NT2/D1 (cell line): ENCODE results near the gene SLC46A2.

ENCODE experiments used
- DNase-seq: peaks from one replicate; pipeline ENCODE4 v3.0.0-alpha.2; 2011; ENCODE audit warnings: low read depth, low spot score
- H3K27me3 ChIP-seq: 2 replicates; pipeline ENCODE4 v1.6.0; 2011; ENCODE audit warnings: mild to moderate bottlenecking; ENCODE audit not compliant: insufficient read length, insufficient read depth
- H3K36me3 ChIP-seq: 2 replicates; pipeline ENCODE4 v1.6.1; 2011; ENCODE audit warnings: mild to moderate bottlenecking, low read length, mixed read lengths; ENCODE audit not compliant: insufficient read depth, insufficient read length
- H3K4me1 ChIP-seq: 2 replicates; pipeline ENCODE4 v1.5.1; 2011; ENCODE audit not compliant: insufficient read depth, insufficient read length
- H3K4me3 ChIP-seq: 2 replicates; pipeline ENCODE4 v1.5.1; 2011; ENCODE audit warnings: low read depth; ENCODE audit not compliant: insufficient read length
- H3K9ac ChIP-seq: 2 replicates; pipeline ENCODE4 v1.6.0; 2011; ENCODE audit warnings: low read depth; ENCODE audit not compliant: insufficient read length
- H3K9me3 ChIP-seq: 2 replicates; pipeline ENCODE4 v1.5.1; 2011; ENCODE audit warnings: mild to moderate bottlenecking, low read length; ENCODE audit not compliant: insufficient read depth
- SUZ12 ChIP-seq: IDR thresholded peaks from 2 replicates; pipeline ENCODE4 v1.6.1; 2011; ENCODE audit not compliant: insufficient read length, insufficient read depth; ENCODE audit errors: extremely low read depth
- YY1 ChIP-seq: IDR thresholded peaks from 2 replicates; pipeline ENCODE4 v1.6.1; 2011; ENCODE audit not compliant: insufficient read length, insufficient read depth
- ZNF274 ChIP-seq: IDR thresholded peaks from 2 replicates; pipeline ENCODE4 v1.6.1; 2011; ENCODE audit warnings: mild to moderate bottlenecking, low read depth, low read length

SLC46A2 gene

GRCh38 chr9:112858625-112859147, 32.0 kb downstream of the SLC46A2 start:
- Histone ChIP-seq H3K4me3 (no peak overlapping the region), H3K36me3 (peaks cover 10% of the 10 kb centered on the region), H3K9ac (no peak overlapping the region), H3K4me1 (peaks cover 2% of the 10 kb centered on the region), H3K27me3 (no peaks in the 10 kb centered on the region), H3K9me3 (no peaks in the 10 kb centered on the region)
- TF ChIP-seq SUZ12 (no peak), ZNF274 (no peak), YY1 (no peak)
- no peak for DNase-seq

- Histone ChIP-seq H3K4me3 (no peak overlapping the region), H3K36me3 (peaks cover 11% of the 10 kb centered on the region), H3K27me3 (no peaks in the 10 kb centered on the region), H3K4me1 (peaks cover 2% of the 10 kb centered on the region), H3K9me3 (no peaks in the 10 kb centered on the region), H3K9ac (no peak overlapping the region)
- DNase-seq = no peak
- TF ChIP-seq ZNF274 (no peak), YY1 (no peak), SUZ12 (no peak)
Measured at GRCh38 chr9:112858005-112858404, 32.7 kb downstream of the SLC46A2 start.

GRCh38 chr9:112856843-112857242, 33.8 kb downstream of the SLC46A2 start:
- H3K9ac ChIP-seq = no peak overlapping the region

DNA sequence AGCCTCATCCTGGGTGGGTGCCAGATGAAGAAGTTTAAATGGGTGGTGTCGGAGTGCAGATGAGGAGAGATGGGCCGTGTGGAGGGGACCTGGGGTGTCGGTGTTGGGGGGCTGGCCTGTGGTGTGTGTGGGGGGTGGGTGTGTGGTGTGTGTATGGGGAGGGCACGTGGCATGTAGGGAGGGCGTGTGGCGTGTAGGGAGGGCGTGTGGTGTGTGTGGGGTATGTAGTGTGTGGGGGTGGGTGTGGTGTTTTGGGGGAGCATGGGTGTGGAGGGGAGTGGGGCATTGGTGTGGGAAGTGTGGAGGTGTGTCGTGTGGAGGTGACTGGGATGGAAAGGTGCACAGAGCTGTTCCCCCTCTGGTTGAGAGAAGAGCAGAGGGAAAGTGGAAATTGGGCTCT, 34.5 kb downstream of the SLC46A2 start:
- peaks cover 20% of the 10 kb centered on the region for H3K36me3 ChIP-seq
- peaks cover 2% of the 10 kb centered on the region for H3K4me1 ChIP-seq
- no peak for DNase-seq
- H3K9ac ChIP-seq = no peak overlapping the region
- no peaks in the 10 kb centered on the region for H3K9me3 ChIP-seq
- H3K4me3 ChIP-seq = no peak overlapping the region
- TF ChIP-seq SUZ12 = no peak
- no peak for TF ChIP-seq ZNF274
- no peak for TF ChIP-seq YY1
- no peaks in the 10 kb centered on the region for H3K27me3 ChIP-seq

More at GRCh38 chr9:112856843-112857242, 33.8 kb downstream of the SLC46A2 start:
- H3K4me1 ChIP-seq = peaks cover 2% of the 10 kb centered on the region
- H3K27me3 ChIP-seq = no peaks in the 10 kb centered on the region
- no peak for DNase-seq
- no peak overlapping the region for H3K4me3 ChIP-seq
- H3K9me3 ChIP-seq = no peaks in the 10 kb centered on the region
- TF ChIP-seq SUZ12 (no peak), YY1 (no peak), ZNF274 (no peak)
- peaks cover 18% of the 10 kb centered on the region for H3K36me3 ChIP-seq

GRCh38 chr9:112854657-112855056, 36.0 kb downstream of the SLC46A2 start:
- no peaks in the 10 kb centered on the region for H3K27me3 ChIP-seq
- no peaks in the 10 kb centered on the region for H3K9me3 ChIP-seq
- no peak overlapping the region for H3K4me3 ChIP-seq
- H3K36me3 ChIP-seq = peaks cover 27% of the 10 kb centered on the region
- H3K4me1 ChIP-seq = peaks cover 2% of the 10 kb centered on the region
- no peak for DNase-seq
- TF ChIP-seq SUZ12 = no peak
- TF ChIP-seq ZNF274 = no peak
- no peak for TF ChIP-seq YY1
- no peak overlapping the region for H3K9ac ChIP-seq

DNA sequence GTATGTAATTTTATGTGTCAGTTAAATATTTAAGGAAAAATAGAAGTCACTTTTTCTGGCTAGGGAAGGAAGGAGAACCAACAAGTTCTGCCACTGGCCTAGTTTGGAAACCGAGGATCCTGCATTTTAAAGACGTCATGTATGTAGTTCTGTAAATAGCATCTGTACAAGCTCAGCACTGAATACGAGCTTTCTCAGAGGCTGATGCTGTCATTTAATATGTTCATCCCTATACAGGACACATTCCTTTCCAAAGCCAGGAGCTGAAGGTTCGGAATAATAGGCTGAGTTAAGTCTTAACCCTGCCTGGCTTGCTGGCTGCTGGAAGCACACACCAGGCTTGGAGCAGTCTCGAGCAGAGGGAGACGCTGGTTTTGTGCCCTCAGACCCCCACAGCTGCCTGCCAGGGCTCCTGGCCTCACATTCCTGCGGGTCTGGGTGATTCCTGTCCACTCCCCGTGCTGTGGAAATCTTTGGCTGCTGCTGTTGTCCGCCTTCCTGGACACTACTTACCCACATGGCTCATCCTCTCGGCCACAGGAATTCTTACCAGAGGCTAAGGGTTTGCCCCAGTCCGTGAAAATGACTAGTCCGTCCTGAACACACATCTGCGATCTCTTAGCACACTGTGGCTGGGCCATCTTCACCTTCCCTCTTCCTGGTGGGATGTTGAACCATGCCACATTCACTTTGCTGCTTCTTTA, 36.6 kb downstream of the SLC46A2 start:
- TF ChIP-seq SUZ12 = no peak
- peaks cover 27% of the 10 kb centered on the region for H3K36me3 ChIP-seq
- no peaks in the 10 kb centered on the region for H3K27me3 ChIP-seq
- H3K9me3 ChIP-seq = no peaks in the 10 kb centered on the region
- no peak overlapping the region for H3K9ac ChIP-seq
- no peak for DNase-seq
- peaks cover 2% of the 10 kb centered on the region for H3K4me1 ChIP-seq
- no peak overlapping the region for H3K4me3 ChIP-seq

DNA sequence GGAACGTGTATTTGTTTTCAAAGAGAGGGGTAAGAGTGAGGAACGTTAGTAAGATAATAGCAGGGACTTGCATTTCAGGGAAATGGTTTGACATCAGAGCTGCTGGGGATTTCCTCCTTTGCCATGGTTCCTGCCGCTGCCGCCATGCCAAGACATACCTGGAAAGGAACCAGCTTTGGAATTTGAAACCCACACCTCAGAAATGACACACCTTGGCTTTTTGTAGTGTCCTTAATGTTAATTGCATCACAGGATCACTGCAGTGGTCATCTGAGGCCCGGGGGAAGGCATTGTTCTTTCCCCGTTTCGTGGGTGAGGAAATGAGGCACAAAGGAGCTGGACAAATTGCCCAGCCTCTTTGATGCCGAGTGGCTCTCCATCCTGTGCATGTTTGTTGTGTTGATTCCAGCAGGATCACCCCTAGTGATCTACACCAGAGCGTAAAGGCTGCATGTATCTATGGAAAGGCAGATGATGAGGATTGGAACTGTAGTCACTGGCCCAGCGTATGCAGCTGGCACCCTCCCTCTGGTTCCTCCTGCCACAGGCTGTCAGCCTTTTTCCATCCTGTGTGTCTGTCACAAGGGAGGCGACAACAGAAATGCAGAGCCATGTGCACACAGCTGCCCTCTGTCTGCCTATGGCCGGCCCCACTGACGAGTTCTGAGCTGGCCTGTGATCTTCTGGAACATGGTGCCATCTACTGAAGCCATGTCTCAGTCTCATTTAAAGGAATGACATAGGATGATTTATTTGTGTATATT, 37.8 kb downstream of the SLC46A2 start:
- TF ChIP-seq SUZ12 (no peak), ZNF274 (no peak), YY1 (no peak)
- DNase-seq = no peak
- Histone ChIP-seq H3K9me3 (no peaks in the 10 kb centered on the region), H3K27me3 (no peaks in the 10 kb centered on the region), H3K36me3 (peaks cover 27% of the 10 kb centered on the region), H3K4me1 (peaks cover 9% of the 10 kb centered on the region), H3K9ac (no peak overlapping the region), H3K4me3 (no peak overlapping the region)
